ENCODE data around the gene ATXN7L1.

The ATXN7L1 gene

GRCh38 chr7:105565190-105565589, 311.2 kb downstream of the ATXN7L1 start:
- no peak for DNase-seq

- no peak for DNase-seq
Observed at GRCh38 chr7:105559926-105560325, 316.5 kb downstream of the ATXN7L1 start.

All from stimulated activated CD4-positive, alpha-beta T cell treated with anti-CD3 and anti-CD28 coated beads, Interleukin-4, amount 100 ng/mL, for 4 hours (primary cell).